ENCODE measurements around the gene DLK1.

DLK1 gene

DNA sequence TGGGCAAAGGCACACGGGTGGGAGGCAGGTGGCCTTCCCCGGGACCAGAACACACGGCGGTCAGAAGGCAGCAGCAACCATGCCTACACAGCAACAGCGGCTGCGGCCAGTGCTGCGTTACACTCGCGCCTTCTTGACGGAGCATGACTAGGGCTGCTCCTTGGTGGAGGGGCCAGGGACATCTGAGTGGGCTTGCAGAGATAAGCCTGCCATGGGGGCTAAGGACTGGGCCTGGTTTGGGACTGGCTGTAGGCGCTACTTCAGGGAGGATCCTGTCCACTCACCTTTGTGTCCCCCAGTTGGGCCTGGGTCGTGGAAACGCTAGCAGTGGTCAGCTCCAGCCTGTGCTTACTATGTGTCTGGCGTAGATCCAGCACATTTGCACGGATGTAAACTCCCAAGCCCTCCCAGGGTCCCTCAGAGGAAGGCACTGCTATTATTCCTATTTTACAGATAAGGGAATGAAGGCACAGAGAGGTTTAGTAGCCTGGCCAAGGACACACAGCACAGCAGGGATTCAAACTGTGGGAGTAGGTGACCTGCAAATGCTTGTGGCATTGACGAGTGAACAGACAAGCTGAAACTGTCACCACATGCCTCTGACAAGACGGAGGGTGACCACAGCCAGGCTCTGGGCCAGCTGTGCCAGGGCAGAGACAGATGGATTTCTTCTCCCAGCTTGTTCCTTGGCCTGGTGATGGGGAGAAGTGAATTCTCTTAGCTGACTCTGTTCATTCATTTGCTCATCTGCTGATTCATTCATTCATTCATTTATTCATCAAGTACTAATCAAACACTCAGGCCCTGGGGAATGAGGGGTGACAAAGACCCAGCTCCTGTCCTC lies 31.9 kb upstream of the DLK1 start:
- no peak for DNase-seq

DNA sequence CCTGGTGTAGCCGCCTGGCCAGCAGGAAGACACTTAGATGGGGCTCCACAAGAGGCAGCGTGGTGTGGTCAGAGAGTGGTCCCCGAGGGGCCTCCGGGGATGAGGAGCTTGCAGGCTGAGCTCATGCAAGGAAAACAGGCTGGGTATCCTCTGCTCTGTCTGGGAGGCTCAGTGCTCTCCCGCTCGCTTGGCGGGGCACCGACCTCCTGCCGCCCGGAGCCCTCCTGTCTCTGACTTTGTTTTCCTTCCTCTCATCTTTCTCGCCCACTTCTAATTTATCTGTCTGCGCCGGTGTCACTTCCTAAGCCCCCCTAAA lies 31.3 kb upstream of the DLK1 start:
- DNase-seq: no peak

GRCh38 chr14:100696008-100696407 lies 30.7 kb upstream of the DLK1 start:
- DNase-seq: no peak

GRCh38 chr14:100696590-100696989 lies 30.1 kb upstream of the DLK1 start:
- DNase-seq: no peak

GRCh38 chr14:100698066-100698465 lies 28.6 kb upstream of the DLK1 start:
- no peak for DNase-seq

DNA sequence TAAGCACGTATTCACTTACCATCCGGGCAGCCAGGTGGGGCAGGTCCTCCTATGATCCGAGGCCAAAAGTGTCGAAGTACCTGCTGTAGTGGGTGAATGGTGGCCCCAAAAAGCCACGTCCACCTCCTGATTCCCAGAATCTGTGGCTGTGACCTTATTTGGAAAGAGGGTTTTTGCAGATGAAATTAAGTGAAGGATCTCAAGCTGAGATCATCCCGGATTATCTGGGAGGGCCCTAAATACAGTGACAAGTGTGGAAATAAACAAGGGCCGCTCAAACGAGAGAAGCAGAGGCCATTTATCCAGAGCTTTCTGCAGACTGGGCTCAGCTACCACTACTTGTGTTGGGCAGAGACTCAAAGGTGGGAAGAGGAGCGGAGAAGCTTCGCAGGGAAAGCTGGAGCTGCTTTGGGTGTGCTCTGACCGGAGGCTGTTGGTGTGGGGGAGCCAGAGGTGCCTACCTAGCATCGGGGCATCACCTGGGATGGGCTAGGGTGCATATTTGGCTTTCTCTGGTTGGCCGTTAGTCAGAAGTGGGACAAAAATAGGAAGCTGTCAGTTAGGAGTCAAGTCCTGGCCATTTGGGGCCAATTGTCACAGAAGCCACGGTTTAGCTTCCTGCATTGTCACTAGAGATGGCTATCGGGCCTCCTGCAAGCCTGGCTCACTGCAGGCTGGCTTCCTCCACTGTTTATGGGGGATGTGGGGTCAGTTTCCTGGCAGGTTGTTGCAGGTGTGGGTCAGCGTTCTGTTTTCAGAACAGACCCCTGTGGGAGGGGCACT lies 27.8 kb upstream of the DLK1 start:
- DNase-seq: no peak

GRCh38 chr14:100701314-100701713 lies 25.4 kb upstream of the DLK1 start:
- DNase-seq: no peak

GRCh38 chr14:100702590-100702989 lies 24.1 kb upstream of the DLK1 start:
- no peak for DNase-seq

GRCh38 chr14:100703386-100704220 lies 23.1 kb upstream of the DLK1 start:
- no peak for DNase-seq

DNA sequence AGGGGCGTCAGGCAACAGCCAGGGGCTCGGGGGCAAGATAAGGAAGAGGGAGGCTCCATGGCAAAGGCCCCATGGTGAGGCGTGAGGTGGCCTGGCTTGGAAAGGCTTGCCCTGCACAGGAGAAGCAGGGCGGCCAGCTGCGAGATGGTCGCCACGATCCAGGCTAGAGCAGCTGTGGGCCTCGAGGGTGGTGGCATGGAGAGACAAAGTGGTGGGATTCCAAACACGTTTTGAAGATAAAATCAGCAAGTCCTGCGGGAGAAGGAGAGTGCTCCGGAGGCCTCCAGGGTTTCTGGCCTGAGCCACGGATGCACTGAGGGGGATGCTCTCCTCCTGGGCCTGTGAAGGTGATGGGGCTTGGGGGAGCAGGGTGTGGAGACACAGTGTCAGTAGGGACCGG lies 20.5 kb upstream of the DLK1 start:
- no peak for DNase-seq

- DNase-seq: no peak
Measured at GRCh38 chr14:100706860-100707259, 19.8 kb upstream of the DLK1 start.

GRCh38 chr14:100708425-100709288 lies 18.0 kb upstream of the DLK1 start:
- no peak for DNase-seq

DNA sequence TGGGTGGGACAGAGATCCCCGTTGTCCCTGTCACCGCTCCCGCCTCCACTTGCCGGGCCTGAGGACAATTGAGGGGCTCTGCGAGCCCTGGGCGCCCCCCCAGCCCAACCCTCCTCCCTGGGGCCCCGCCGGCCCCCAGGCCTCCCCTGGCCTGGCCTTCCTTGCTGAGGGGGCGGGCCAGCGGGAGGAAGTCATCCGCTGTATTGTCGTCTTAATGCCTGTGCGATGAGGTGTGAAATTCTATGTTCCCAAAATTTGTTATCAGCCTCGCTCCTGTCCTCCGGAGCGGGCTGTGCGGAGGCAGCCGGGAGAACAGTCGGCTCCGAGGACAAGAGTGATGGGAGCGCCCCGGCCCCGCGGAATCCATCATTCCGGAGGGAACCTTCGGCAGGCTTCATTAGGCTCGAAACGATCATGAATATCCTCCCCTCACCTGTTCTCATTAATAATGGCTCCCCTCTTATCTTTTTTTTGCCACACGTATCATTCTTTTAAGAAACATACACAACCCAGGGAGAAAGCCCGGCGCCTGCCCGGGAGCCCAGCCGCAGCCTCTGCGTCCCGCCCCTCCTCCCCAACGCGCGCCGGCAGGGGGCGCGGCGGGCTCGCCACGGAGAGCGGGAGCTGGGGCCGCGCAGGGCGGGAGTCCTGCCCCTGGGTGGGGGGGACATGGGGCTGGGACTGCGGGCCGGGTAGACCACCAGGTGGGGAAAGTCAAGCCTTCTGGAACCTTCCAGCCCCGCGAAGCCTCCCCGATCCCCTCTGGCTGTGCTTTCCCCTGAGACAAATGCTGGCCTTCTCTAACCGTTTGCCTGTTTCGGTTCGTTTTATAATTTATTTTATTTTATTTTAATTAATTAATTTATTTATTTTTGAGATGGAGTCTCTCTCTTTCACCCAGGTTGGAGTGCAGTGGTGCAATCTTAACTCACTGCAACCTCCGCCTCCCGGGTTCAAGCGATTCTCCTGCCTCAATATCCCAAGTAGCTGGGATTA lies 17.1 kb upstream of the DLK1 start:
- DNase-seq: no peak

DNA sequence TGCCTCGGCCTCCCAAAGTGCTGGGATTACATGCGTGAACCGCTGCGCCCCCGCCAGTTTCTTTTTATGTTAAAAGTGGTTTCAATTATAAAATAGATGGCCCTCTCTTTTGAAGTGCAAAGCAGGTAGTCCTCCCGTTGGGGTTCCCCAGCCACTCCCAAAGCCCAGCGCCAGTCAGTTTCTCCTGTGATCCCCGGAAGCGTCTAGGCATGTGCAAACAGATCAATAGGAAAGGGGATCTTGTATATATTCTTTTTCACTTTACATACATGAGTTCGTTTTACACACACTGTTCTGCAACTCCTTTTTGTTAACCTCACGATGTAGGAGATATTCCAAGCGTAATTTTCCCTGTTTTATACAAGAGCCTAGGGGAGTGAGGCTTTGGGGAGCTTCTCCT lies 16.3 kb upstream of the DLK1 start:
- no peak for DNase-seq

DNA sequence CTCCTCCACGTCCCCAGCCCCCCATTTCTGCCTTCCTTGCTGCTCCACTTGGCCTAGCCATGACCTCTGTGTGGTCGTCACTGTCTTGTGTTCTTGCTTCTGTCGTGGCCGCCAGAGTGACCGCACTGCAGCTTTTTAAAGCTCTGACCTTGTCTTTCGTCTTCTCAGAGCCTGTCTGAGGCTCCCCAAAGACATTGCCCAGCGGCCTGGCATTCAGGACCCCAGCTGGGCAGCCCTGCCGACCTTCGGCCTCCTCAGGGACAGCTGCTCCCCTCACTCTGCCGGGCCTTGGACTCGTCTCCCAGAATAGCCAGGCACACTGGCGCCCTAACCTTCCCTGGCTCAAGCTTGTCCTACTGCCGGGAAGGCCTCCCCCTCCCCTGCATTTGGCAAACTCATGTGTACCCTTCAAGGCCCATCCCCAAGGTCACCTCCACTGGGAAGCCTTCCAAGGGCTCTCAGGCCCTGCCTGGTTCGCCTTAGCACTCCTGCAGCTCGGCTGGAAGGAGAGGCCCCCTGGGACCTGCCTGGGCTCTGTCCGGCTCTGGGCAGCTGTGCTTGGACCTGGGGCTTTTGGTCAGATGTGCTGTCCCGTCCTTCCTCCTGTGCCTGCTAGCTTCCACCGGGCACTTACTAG lies 15.7 kb upstream of the DLK1 start:
- no peak for DNase-seq

DNA sequence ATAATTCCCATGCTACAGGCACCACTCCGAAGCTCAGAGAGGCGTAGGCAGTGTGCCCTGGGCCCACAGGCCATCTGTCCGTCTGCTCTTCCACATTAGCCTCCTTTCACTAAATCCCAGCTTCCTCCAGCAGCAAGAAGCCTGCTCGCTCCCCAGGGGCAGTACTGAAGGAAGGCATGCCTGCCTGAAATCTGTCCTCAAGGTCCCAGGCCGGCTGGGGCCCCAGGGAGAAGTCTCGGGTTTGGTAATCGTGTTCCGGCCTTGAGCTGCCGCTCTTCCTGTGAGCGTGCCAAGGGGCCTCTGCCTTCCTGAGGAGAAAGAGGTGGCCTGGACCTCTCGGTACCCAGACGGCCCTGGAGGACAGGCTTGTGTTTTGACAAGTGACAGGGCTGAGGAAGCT lies 15.2 kb upstream of the DLK1 start:
- no peak for DNase-seq

GRCh38 chr14:100712490-100712889 lies 14.2 kb upstream of the DLK1 start:
- no peak for DNase-seq

DNA sequence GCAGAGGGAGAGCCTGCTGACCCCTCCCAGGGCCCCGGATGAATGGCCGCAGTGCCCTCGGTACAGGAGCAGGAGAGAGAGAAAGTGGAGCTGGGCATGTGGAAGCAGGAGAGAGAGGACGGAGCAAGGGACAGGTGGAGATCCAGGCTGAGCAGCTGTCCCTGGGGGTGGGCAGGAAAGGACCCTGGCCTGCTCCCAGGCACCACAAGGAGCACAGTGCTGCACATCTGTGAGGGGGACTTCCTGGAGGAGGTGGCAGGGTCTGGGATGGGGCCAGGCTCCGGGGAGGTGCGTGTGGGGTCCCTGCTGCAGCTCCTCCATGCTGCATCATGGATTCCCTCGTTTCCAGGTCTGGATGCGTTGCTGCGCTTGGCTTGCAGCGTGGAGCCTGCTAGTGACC lies 13.0 kb upstream of the DLK1 start:
- DNase-seq: no peak

- no peak for DNase-seq
Measured at GRCh38 chr14:100714258-100714892, 12.3 kb upstream of the DLK1 start.

DNA sequence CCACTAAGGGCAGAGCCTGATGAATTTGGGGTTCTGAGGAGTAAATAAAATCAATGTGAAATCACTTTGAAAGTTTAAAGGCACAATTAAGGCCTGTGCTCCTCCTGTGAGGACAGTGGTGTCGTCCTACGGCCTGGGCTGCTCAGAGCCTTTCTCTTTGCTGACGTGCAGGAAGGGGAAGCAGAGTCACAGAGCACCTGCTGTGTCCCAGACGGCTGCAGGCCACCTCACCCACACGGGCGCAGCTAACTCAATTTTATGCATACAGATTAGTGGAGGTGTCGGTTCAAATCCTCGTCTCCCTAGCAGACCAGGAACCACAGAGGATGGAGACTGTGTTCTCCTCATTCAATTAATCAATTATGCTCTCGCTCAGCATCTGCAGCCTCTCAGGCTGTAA lies 11.4 kb upstream of the DLK1 start:
- no peak for DNase-seq
